ENCODE results near the gene POMGNT1.

The POMGNT1 gene

DNA sequence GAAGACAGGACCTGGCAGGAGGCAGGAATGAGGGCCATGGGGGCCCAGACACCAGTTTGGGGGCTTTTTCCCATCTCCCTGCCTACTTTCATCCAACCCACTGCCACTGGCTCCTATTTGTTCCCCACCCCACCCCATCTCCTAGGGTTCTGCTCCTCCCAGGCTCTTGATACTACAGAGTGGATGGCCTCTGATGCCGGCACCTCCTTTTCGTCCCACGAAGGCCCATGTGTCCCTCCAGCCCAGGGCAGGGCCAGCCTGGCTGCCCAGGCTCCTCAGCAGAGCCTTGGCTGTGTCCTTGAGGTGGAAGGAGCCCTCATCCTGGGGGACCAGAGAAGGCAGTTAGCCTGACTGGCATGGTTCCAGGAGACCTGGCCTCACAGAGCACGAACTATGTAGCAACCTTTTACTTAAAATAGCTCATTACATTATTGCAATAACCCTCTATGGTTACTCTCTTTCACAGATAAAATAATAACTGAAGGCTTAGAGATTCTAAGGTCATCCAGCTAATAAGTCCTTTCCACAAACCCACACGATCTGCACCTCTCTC, 3.5 kb downstream of the POMGNT1 start:
- no peaks in the 10 kb centered on the region for H3K9me3 ChIP-seq (ENCODE audit: control insufficient read depth, low read length)
- H3K4me3 ChIP-seq (ENCODE audit: insufficient read depth, low read depth, low read length): no peak overlapping the region
- WGBS, 2 experiments: 88 to 92% methylated on average over 5 of the region's 5 CpGs
- peaks cover 19% of the 10 kb centered on the region for H3K36me3 ChIP-seq (ENCODE audit: control insufficient read depth, insufficient read depth, low read length)
- H3K4me1 ChIP-seq (ENCODE audit: control insufficient read depth, insufficient read depth, low read length): peaks cover 6% of the 10 kb centered on the region
- no peaks in the 10 kb centered on the region for H3K27me3 ChIP-seq (ENCODE audit: control insufficient read depth, insufficient read depth, low read length, poor library complexity, severe bottlenecking)
- H3K27ac ChIP-seq (ENCODE audit: insufficient read depth, low read depth, low read length, poor library complexity, severe bottlenecking): no peak overlapping the region

DNA sequence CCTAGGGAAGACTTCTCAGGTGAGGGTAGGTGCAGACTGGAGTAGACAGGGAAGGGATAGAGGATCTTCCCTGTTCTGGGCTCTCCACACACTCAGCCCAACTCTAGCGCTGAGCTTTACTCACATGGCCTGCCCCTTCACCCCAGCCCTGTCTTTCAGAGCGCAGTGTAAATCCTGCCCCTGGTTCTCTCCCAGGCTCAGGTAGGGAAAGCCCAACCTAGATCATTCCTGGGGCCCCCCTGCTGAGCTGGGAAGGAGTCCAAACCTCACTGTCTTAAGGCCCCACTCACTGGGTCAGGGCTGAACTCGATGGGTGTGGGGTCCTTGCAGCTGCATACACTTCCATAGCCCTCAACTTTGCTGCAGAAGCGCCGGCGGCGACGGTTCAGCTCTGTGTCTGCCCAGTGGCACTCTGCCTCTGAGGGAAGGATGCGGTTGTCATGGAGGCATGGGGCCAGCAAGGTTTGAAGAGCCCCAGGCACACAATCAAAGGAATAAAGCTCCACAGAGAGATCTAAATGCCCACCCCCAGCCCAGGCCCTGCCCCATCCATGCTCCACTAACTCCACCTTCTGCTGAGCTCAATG, 4.2 kb downstream of the POMGNT1 start:
- no peaks in the 10 kb centered on the region for H3K27me3 ChIP-seq (ENCODE audit: control insufficient read depth, insufficient read depth, low read length, poor library complexity, severe bottlenecking)
- peaks cover 19% of the 10 kb centered on the region for H3K36me3 ChIP-seq (ENCODE audit: control insufficient read depth, insufficient read depth, low read length)
- no peaks in the 10 kb centered on the region for H3K9me3 ChIP-seq (ENCODE audit: control insufficient read depth, low read length)
- H3K4me3 ChIP-seq (ENCODE audit: insufficient read depth, low read depth, low read length): no peak overlapping the region
- peaks cover 6% of the 10 kb centered on the region for H3K4me1 ChIP-seq (ENCODE audit: control insufficient read depth, insufficient read depth, low read length)
- WGBS, 2 experiments: 85 to 86% methylated on average over 9 of the region's 9 CpGs
- no peak overlapping the region for H3K27ac ChIP-seq (ENCODE audit: insufficient read depth, low read depth, low read length, poor library complexity, severe bottlenecking)

DNA sequence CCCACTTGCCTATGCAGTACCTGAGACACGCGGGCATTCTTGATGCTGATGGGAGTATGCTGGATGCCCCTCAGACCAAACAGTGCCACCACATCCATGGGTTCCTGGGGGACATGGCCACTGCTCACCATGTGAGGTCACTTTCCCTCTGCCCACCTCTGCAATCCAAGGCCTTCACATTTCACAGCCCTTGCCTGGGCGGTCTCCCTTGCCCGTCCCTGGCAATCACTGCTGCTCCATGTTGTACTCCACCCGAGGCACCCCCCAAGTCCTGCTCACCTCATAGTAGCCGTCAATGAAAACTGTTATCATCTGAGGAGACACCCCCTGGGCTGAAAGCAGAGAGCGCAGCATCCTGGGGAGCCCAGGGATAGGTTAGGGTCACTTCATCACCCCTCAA, 4.9 kb downstream of the POMGNT1 start:
- Histone ChIP-seq H3K4me1 (ENCODE audit: control insufficient read depth, insufficient read depth, low read length) (peaks cover 6% of the 10 kb centered on the region), H3K9me3 (ENCODE audit: control insufficient read depth, low read length) (no peaks in the 10 kb centered on the region), H3K36me3 (ENCODE audit: control insufficient read depth, insufficient read depth, low read length) (peaks cover 19% of the 10 kb centered on the region), H3K27ac (ENCODE audit: insufficient read depth, low read depth, low read length, poor library complexity, severe bottlenecking) (no peak overlapping the region), H3K27me3 (ENCODE audit: control insufficient read depth, insufficient read depth, low read length, poor library complexity, severe bottlenecking) (no peaks in the 10 kb centered on the region), H3K4me3 (ENCODE audit: insufficient read depth, low read depth, low read length) (no peak overlapping the region)
- WGBS, 2 experiments: 95% methylated on average over 7 of the region's 7 CpGs

DNA sequence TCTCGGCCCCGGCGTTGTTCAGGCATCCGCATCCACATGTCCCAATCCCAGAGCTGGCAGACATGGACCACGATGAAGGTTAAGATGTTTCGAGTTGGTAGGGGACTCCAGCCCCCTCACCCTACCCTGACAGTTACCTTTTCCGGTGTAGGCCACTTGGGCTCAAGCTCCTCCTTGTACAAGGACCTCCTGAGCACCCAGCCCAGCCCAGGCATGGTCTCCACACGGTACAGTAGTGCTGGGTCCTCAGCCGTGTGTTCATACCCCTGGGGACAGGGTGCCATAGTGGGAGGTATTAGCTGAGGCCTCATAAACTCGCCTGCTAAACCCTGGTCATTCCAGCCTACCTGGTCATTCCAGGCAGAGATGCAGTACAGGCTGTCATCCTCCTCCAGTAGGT, 6.1 kb downstream of the POMGNT1 start:
- Histone ChIP-seq H3K9me3 (ENCODE audit: control insufficient read depth, low read length) (no peaks in the 10 kb centered on the region), H3K27me3 (ENCODE audit: control insufficient read depth, insufficient read depth, low read length, poor library complexity, severe bottlenecking) (no peaks in the 10 kb centered on the region), H3K27ac (ENCODE audit: insufficient read depth, low read depth, low read length, poor library complexity, severe bottlenecking) (no peak overlapping the region), H3K4me1 (ENCODE audit: control insufficient read depth, insufficient read depth, low read length) (no peaks in the 10 kb centered on the region), H3K4me3 (ENCODE audit: insufficient read depth, low read depth, low read length) (no peak overlapping the region), H3K36me3 (ENCODE audit: control insufficient read depth, insufficient read depth, low read length) (peaks cover 24% of the 10 kb centered on the region)
- WGBS, 2 experiments: 94 to 96% methylated on average over 10 of the region's 10 CpGs

DNA sequence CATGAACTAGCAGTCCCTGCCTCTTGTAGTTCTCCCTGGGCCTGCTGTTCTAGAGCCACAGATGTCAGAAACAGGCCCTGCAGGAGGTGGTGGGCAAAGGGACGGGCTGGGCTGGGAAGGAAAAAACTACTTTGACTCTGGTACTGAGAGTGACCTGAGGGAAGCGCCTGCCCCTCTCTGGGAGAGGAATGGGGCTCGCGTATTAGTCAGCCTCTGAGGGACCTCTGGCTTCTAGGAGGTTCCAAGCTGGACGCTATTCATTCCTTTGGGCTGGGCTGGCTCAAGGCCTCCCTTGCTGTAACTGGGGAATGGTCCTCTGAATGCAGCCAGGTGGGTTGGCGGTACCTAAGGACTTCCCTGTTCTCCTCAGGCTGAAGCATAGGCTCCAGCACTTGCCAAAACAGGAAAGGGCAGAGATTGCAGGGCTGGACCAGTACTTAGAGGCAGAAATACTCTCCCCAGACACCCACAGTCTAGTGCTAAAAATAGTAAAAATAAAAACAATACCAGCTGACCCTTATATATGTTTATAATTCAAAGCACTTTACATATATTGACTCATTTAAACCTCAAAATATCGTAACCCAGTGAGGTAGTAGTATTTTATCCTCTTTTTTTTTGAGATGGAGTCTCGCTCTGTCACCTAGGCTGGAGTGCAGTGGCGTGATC, 7.1 kb downstream of the POMGNT1 start:
- H3K4me1 ChIP-seq (ENCODE audit: control insufficient read depth, insufficient read depth, low read length): no peaks in the 10 kb centered on the region
- H3K9me3 ChIP-seq (ENCODE audit: control insufficient read depth, low read length): no peaks in the 10 kb centered on the region
- H3K27me3 ChIP-seq (ENCODE audit: control insufficient read depth, insufficient read depth, low read length, poor library complexity, severe bottlenecking): no peaks in the 10 kb centered on the region
- peaks cover 24% of the 10 kb centered on the region for H3K36me3 ChIP-seq (ENCODE audit: control insufficient read depth, insufficient read depth, low read length)
- no peak overlapping the region for H3K4me3 ChIP-seq (ENCODE audit: insufficient read depth, low read depth, low read length)
- H3K27ac ChIP-seq (ENCODE audit: insufficient read depth, low read depth, low read length, poor library complexity, severe bottlenecking): no peak overlapping the region
- 94 to 97% methylated on average over 9 of the region's 9 CpGs for WGBS, 2 experiments

DNA sequence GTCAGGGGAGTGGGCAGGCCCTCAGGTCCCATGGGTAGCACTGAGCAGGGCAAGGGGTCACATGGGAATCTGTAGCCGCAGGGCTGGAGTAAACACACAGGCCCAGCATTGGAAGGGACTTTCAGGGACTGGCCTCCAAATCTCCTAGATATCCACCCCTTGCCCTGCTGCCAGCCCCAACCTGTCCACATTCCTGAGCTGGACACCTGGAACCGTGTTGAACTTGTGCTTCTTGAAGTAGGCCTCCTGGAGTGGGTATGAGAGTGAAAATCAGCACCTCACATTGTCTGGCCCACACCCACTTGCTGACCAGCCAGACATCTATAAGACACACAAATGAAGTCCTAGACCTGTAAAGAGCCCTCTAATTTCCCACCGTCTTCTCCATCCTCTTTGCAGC, 7.7 kb downstream of the POMGNT1 start:
- H3K36me3 ChIP-seq (ENCODE audit: control insufficient read depth, insufficient read depth, low read length): peaks cover 24% of the 10 kb centered on the region

DNA sequence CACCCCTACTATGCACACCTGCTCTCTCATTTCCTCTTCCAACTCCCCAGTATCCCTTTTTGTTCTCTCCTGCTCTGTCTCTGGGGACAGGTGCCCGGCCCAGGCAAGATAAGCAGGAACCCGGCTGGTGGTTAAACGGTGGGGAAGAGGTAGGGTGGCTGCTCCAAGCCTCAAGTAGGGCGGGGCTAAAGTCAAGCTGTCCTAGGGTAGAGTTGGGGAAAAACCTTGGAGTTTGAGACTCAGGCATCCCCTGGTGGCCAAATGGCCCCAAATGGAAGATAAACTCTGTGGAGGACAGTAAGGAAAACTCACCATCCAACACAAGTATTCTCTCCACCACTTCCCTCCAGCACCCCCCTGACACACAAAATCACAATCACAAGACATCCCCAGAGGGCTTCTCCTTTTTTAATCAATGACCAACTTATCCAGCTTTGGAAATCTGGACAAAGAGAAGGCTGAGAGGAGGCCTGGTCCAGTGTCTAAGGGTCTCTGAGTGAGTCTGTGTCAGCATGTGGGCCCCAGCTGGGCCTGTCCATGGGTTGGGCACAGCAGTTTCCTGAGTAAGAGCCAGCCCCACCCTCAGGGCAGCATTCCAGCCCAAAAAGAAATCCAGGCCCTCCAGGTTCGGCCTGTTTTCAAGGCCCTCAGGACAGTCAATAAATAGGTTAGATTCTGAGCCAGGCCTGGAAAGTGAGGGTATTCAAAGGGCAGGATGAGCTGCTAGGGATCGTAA, 9.8 kb downstream of the POMGNT1 start:
- Histone ChIP-seq H3K4me3 (ENCODE audit: insufficient read depth, low read depth, low read length) (no peak overlapping the region), H3K27me3 (ENCODE audit: control insufficient read depth, insufficient read depth, low read length, poor library complexity, severe bottlenecking) (no peaks in the 10 kb centered on the region), H3K36me3 (ENCODE audit: control insufficient read depth, insufficient read depth, low read length) (peaks cover 20% of the 10 kb centered on the region), H3K9me3 (ENCODE audit: control insufficient read depth, low read length) (no peaks in the 10 kb centered on the region), H3K27ac (ENCODE audit: insufficient read depth, low read depth, low read length, poor library complexity, severe bottlenecking) (no peak overlapping the region), H3K4me1 (ENCODE audit: control insufficient read depth, insufficient read depth, low read length) (no peaks in the 10 kb centered on the region)
- 88 to 90% methylated on average over 6 of the region's 6 CpGs for WGBS, 2 experiments

More for the DNA sequence above, 7.7 kb downstream of the POMGNT1 start:
- Histone ChIP-seq H3K4me1 (ENCODE audit: control insufficient read depth, insufficient read depth, low read length) (no peaks in the 10 kb centered on the region), H3K4me3 (ENCODE audit: insufficient read depth, low read depth, low read length) (no peak overlapping the region), H3K9me3 (ENCODE audit: control insufficient read depth, low read length) (no peaks in the 10 kb centered on the region), H3K27ac (ENCODE audit: insufficient read depth, low read depth, low read length, poor library complexity, severe bottlenecking) (no peak overlapping the region), H3K27me3 (ENCODE audit: control insufficient read depth, insufficient read depth, low read length, poor library complexity, severe bottlenecking) (no peaks in the 10 kb centered on the region)
- WGBS, 2 experiments: 93 to 97% methylated on average over 3 of the region's 3 CpGs

DNA sequence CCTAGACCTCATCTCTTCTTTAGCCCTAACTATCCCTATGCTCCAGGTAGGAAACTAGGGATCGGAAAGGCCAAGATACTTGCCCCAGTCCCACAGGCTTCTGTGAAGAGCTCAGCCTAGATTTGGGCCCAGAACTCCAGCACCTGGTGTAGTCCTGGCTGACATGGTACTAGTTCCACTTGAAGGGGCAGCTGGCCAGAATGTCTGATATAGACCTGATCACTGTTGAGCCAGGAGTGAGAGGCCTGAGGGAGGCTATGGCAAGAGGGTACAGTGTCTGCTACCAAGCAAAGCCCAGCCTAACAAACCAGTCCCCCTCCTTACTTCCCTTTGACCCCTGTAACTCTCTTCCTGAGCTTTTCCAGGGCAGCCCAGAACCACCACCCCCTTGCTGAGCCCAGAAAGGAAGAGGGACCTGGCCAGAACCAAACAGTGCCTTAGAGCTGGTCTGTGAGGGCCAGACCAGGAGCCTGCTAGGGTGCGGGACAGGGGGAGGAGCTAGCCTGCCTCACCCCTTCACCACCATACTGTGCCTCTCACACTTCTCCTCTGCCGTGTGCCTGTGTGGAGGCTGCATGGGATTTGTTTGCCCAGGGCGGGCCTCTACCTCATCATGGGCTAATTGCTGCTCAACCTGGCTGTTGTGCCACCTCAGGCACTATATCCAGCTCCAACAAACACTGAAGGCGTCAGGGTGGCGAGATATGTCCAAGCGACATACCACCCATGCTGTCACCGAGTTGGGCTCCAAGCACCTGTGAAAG, 10.9 kb downstream of the POMGNT1 start:
- peaks cover 10% of the 10 kb centered on the region for H3K36me3 ChIP-seq (ENCODE audit: control insufficient read depth, insufficient read depth, low read length)
- H3K4me1 ChIP-seq (ENCODE audit: control insufficient read depth, insufficient read depth, low read length): no peaks in the 10 kb centered on the region
- 94 to 98% methylated on average over 8 of the region's 8 CpGs for WGBS, 2 experiments
- no peaks in the 10 kb centered on the region for H3K27me3 ChIP-seq (ENCODE audit: control insufficient read depth, insufficient read depth, low read length, poor library complexity, severe bottlenecking)
- no peak overlapping the region for H3K4me3 ChIP-seq (ENCODE audit: insufficient read depth, low read depth, low read length)
- H3K27ac ChIP-seq (ENCODE audit: insufficient read depth, low read depth, low read length, poor library complexity, severe bottlenecking): no peak overlapping the region
- no peaks in the 10 kb centered on the region for H3K9me3 ChIP-seq (ENCODE audit: control insufficient read depth, low read length)

DNA sequence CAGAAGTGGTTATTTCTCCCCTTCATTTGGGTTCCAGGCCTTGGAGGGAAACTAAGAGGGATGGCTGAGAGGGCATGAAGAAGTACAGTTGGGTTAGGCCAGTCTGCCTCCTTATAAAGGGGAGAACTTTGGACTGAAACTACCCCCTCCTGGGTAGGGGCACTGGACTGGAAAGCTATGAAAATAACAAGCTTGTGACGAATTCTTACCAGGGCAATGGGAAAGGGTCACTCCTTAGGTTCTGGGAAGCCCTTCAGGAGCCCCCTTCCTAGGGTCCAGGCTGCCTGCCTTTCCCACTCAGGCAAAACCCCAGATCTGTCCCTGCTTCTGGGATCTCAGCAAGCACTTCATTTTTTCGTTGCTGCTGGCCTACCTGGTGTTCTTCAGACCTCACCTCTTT, 12.2 kb downstream of the POMGNT1 start:
- WGBS, 2 experiments: 89 to 92% methylated on average over 2 of the region's 2 CpGs
- H3K27me3 ChIP-seq (ENCODE audit: control insufficient read depth, insufficient read depth, low read length, poor library complexity, severe bottlenecking): no peaks in the 10 kb centered on the region
- H3K36me3 ChIP-seq (ENCODE audit: control insufficient read depth, insufficient read depth, low read length): peaks cover 5% of the 10 kb centered on the region
- no peaks in the 10 kb centered on the region for H3K9me3 ChIP-seq (ENCODE audit: control insufficient read depth, low read length)
- H3K27ac ChIP-seq (ENCODE audit: insufficient read depth, low read depth, low read length, poor library complexity, severe bottlenecking): no peak overlapping the region
- H3K4me3 ChIP-seq (ENCODE audit: insufficient read depth, low read depth, low read length): no peak overlapping the region
- H3K4me1 ChIP-seq (ENCODE audit: control insufficient read depth, insufficient read depth, low read length): no peaks in the 10 kb centered on the region

Measured in ectodermal cell (in vitro differentiated cells).